Bone marrow (tissue), 2 donors: ENCODE data around the gene SERPINB2.
"Not testable (repeated sequence)": the region's sequence is repeated elsewhere in the genome, so short reads cannot be mapped to it uniquely, and the experiment has no call there.

ENCODE experiments used
- DNase-seq, 2 donors: peaks; one replicate each; lab custom pipeline; 2025; lab: John Stamatoyannopoulos, UW

Gene SERPINB2

DNA sequence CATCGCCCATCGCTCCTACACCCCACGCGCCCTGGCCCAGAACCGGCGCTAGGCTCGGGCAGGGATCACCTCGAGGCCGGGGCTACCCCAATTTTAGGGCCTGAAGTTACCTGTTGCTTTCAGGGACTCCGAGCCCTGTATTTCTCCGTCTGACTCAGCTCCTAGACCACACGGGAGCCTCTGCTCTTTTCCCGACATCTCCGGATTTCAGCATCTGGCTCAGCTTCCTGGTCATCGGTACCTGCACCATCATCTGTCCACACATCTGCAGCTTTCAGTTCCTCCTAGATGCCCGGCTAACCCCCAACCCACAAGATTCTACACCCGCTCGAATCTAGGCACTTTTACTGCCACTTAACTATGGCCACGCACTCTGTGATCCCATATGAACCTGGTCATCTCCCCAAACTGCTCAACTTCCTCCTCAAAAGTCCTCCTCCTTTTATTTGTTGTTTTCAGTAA, 49.5 kb downstream of the SERPINB2 start:
- DNase-seq = no peak

DNA sequence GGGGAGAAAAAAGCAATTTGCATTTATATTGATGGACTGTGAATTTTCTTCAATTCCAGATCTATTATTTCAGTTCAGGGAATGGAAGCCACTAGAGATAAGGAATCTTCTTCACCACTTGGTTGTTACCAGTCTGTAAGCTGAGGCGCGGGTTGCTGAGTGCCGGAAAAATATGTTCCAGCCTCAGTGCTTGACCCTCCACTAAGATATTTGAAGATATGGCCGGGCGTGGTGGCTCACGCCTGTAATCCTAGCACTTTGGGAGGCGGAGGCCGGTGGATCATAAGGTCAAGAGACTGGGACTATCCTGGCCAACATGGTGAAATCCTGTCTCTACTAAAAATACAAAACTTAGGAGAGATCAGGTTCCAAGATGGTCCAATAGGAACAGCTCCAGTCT, 52.5 kb downstream of the SERPINB2 start:
- no peak for DNase-seq

DNA sequence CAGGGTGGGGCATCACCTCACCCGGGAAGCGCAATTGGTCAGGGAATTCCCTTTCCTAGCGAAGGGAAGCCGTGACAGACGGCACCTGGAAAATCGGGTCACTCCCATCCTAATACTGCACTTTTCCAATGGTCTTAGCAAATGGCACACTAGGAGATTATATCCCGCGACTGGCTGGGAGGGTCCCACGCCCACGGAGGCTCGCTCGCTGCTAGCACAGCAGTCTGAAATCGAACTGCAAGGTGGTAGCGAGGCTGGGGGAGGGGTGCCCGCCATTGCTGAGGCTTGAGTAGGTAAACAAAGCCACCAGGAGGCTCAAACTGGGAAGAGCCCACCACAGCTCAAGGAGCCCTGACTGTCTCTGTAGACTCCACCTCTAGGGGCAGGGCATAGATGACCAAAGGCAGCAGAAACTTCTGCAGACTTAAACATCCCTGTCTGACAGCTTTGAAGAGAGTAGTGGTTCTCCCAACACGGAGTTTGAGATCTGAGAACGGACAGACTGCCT, 53.1 kb downstream of the SERPINB2 start:
- not testable (repeated sequence) for DNase-seq

DNA sequence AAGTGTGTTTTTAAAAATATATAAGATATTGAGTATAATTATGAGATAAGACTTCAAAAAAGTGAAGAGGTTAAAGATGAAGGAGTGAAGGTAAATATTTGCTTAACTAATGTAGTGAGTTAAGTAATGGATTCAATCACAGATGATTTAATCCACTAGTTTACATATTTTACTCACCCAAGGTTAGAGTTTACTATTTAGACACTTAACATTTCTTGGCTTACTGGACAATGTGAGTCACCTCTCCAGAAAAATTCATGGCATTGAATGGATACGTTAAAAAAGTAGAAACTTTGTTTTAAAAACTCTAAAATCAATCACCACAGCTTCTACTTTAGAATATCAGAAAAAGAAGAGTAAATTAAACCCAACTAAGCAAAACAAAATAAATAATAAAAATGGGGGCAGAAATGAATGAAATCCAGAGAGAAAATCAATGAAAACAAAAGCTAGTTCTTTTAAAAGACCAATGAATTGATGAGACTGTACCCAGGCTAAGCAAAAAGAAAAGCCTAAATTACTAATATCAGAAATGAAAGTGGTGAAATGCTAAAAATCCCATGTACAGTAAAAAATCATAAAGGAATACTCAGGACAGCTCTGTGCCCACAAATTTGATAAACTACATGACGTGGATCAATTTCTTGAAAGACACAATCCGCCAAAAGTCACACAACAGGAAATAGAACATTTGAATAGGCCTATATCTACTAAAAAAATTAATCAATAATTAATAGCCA, 59.7 kb downstream of the SERPINB2 start:
- no peak for DNase-seq

DNA sequence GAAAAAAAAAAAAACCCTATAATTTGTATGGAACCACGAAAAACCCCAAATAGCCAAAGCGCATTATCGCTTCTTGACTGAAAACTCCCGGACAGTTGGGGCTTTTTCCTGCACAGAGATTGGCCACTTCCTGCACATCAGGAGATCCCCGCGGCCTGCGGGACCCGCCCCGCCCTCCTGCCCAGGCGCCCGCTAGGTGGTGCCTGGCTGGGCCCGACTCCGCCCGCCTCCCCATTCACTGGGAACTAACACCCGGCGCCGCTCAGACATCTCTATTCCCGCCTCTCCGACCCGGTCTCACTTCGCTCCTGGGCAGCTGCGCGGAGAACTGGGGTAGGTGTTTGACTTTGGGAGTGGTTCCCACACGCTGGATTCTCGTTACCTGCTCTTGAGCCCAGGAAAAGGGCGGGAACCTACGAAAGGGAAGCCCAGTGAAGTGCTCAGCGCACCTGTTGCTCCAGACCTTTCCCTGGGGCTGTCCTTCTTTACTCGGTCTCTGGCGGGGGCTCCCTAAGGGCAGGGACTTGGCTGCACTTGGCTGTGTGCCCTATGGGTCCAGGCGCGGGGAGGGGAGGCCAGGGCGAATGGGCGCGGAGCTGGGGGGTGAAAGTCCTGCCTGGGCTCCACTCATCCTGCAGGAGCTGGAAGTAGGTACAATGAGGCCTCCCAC, 61.7 kb downstream of the SERPINB2 start, which contains the start of gene HMSD:
HMSD (plus strand) TSS at position 234 of the 670 bp plus-strand sequence. CDS start 4,155 bp downstream, outside the sequence.
- DNase-seq = no peak

DNA sequence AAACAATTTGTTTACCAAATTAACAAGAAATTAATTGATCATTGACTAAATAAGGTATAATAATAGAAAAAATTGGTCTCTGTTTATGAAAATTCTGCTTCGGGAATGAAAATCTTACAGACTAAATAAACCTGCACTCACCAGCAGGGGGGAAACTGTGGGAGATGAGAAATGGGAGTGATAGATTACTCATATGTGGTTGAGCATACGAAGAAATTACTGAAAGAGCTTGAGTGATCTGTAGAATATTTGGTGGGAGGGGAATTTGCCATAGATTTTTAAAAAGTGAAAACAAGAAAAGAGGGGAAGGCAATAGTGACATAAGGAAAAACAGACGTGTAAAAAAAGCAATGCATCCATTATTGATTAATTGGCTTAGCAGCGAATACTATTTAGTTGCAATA, 63.8 kb downstream of the SERPINB2 start:
- no peak for DNase-seq
